Mammary epithelial cell (primary cell): Measurements from ENCODE around the gene ADAMTS18.
"Not testable (repeated sequence)": the region's sequence is repeated elsewhere in the genome, so short reads cannot be mapped to it uniquely, and the experiment has no call there.

Source experiments
- CTCF ChIP-seq, 2 donors: IDR thresholded peaks in 1 of 2; conservative IDR thresholded peaks in 1 of 2; 2 replicates each; pipeline ENCODE4 v1.5.1; 2011 to 2012; ENCODE audit warnings: inconsistent platforms in 2 of 2, low read length in 2 of 2, mild to moderate bottlenecking in 2 of 2, control low read depth in 1 of 2, low read depth in 1 of 2; ENCODE audit not compliant: insufficient read depth in 1 of 2; ENCODE audit errors: extremely low read depth in 1 of 2
- EZH2 ChIP-seq: IDR thresholded peaks from 2 replicates; pipeline ENCODE4 v1.6.1; 2012; ENCODE audit warnings: low read length, inconsistent platforms, borderline replicate concordance

- not testable (repeated sequence) for TF ChIP-seq EZH2; CTCF (conservative IDR thresholded peaks at IDR 0.05 in 1 of 2, IDR thresholded peaks at IDR 0.05 in 1 of 2; ENCODE audit: extremely low read depth in 1 of 2, insufficient read depth in 1 of 2, low read depth in 1 of 2, low read length in 2 of 2)
Observed at GRCh38 chr16:77279316-77279715, 155.5 kb downstream of the ADAMTS18 start.
